Astrocyte (in vitro differentiated cells and primary cell): ENCODE data around the gene PIGW.

Experiments used
- EZH2 ChIP-seq: IDR thresholded peaks from 2 replicates; pipeline ENCODE4 v1.6.1; 2012; ENCODE audit warnings: mild to moderate bottlenecking, low read length, inconsistent platforms; ENCODE audit not compliant: insufficient read depth
- TF ChIP-seq, protein P1 (sequence below): IDR thresholded peaks from 2 replicates; pipeline ENCODE4 v1.5.1; 2011; ENCODE audit warnings: low read depth, mild to moderate bottlenecking, inconsistent platforms, low read length, moderate library complexity; ENCODE audit not compliant: insufficient read depth

DNA sequence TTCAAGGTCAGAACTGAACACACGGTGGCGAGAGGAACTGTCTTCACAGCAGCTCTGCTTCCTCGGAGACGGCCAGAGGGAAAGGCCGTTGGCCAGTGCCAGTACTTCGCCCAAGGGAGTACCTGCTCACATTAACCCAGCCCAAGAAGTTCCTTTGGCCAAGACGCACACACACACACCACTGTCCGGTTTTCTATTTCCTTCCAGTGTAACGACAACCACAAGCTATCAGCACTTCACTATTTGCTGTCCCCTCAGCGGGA, 9.2 kb downstream of the PIGW start:
- TF ChIP-seq, protein P1, sequence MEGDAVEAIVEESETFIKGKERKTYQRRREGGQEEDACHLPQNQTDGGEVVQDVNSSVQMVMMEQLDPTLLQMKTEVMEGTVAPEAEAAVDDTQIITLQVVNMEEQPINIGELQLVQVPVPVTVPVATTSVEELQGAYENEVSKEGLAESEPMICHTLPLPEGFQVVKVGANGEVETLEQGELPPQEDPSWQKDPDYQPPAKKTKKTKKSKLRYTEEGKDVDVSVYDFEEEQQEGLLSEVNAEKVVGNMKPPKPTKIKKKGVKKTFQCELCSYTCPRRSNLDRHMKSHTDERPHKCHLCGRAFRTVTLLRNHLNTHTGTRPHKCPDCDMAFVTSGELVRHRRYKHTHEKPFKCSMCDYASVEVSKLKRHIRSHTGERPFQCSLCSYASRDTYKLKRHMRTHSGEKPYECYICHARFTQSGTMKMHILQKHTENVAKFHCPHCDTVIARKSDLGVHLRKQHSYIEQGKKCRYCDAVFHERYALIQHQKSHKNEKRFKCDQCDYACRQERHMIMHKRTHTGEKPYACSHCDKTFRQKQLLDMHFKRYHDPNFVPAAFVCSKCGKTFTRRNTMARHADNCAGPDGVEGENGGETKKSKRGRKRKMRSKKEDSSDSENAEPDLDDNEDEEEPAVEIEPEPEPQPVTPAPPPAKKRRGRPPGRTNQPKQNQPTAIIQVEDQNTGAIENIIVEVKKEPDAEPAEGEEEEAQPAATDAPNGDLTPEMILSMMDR: no peak
- TF ChIP-seq EZH2: no peak
